DMS153 treated with DMSO at 0.1 percent for 48 hours (cell line): ENCODE data around the gene SPTAN1.
"Not testable (repeated sequence)": the region's sequence is repeated elsewhere in the genome, so short reads cannot be mapped to it uniquely, and the experiment has no call there.

Experiments
- DNase-seq: peaks from one replicate; lab custom pipeline; 2025; ENCODE audit not compliant: unreplicated experiment; lab: John Stamatoyannopoulos, UW

Gene SPTAN1

GRCh38 chr9:128657344-128657704 is 104.9 kb downstream of the SPTAN1 start:
- DNase-seq: no peak

- no peak for DNase-seq
These were observed 105.4 kb downstream of the SPTAN1 start for GRCh38 chr9:128657796-128658195.

- not testable (repeated sequence) for DNase-seq
These were observed 114.1 kb downstream of the SPTAN1 start for GRCh38 chr9:128666481-128666941.

GRCh38 chr9:128669786-128670185 is 117.4 kb downstream of the SPTAN1 start:
- no peak for DNase-seq

GRCh38 chr9:128675382-128675781 is 123.0 kb downstream of the SPTAN1 start:
- no peak for DNase-seq

- no peak for DNase-seq
These were observed 125.4 kb downstream of the SPTAN1 start for GRCh38 chr9:128677794-128678193.
